Activated naive CD4-positive, alpha-beta T cell treated with anti-CD3 and anti-CD28 coated beads, Interleukin-2, amount 50 U/mL, for 24 hours (primary cell): ENCODE measurements around the gene SERPINB13.
"Not testable (repeated sequence)": the region's sequence is repeated elsewhere in the genome, so short reads cannot be mapped to it uniquely, and the experiment has no call there.

ENCODE experiments used
- H3K27ac Mint-ChIP-seq: one replicate; pipeline ENCODE4 v1.8.0; 2021; ENCODE audit warnings: mild to moderate bottlenecking, mixed read lengths
- H3K27me3 Mint-ChIP-seq: one replicate; pipeline ENCODE4 v1.8.0; 2021; ENCODE audit warnings: mixed read lengths
- H3K36me3 Mint-ChIP-seq: one replicate; pipeline ENCODE4 v1.8.0; 2021; ENCODE audit warnings: mixed read lengths
- H3K4me1 Mint-ChIP-seq: one replicate; pipeline ENCODE4 v1.8.0; 2021; ENCODE audit warnings: mixed read lengths
- H3K4me3 Mint-ChIP-seq: one replicate; pipeline ENCODE4 v1.8.0; 2021; ENCODE audit warnings: mild to moderate bottlenecking, mixed read lengths
- H3K9me3 Mint-ChIP-seq: one replicate; pipeline ENCODE4 v1.8.0; 2021; ENCODE audit warnings: mixed read lengths

Gene SERPINB13

DNA sequence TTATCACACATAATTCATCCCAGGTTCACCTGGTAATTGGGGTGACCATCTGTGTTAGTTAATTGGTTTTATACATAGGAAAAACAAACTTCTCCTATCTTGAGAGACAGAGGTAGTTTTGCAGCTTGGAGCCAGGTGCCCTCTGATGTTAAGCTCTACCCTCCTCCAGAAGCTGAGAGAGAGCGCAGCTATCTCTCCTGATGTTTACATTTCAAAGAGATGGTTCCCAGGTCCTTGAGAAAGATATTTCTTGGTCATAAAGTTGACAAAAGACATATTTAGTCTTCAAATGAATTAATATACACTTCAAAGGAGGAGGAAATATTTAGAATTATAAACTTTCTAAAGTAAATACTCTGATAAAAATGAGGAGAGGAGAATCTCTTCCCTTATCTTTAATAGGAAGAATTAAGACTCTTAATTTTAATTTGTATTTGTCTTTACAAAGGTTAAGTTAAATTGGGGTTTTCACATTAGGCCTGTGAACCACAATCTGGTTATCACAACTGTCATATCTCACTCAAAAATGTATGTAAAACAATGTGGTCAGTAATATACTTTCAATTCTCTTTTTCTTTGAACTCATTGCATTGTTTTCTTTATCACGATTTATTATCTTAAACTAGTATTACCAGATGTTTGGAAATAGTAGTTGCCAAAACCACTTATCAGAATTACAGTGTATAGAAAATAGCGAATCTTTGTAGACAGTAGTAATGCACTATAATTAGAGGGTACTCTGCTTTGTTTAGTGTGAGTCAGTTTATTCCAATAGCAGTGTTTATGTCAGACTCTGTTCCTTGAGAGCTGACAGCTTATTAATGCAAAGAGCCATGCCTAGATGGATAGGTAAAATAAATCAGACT lies 30.1 kb downstream of the SERPINB13 start:
- no peak overlapping the region for H3K27ac Mint-ChIP-seq
- no peaks in the 10 kb centered on the region for H3K4me1 Mint-ChIP-seq
- H3K4me3 Mint-ChIP-seq = no peak overlapping the region
- no peaks in the 10 kb centered on the region for H3K36me3 Mint-ChIP-seq
- no peaks in the 10 kb centered on the region for H3K9me3 Mint-ChIP-seq
- H3K27me3 Mint-ChIP-seq = peaks cover 3% of the 10 kb centered on the region

GRCh38 chr18:63617915-63618234 lies 30.7 kb downstream of the SERPINB13 start:
- H3K27me3 Mint-ChIP-seq = peaks cover 3% of the 10 kb centered on the region
- H3K27ac Mint-ChIP-seq = no peak overlapping the region
- no peaks in the 10 kb centered on the region for H3K36me3 Mint-ChIP-seq
- no peaks in the 10 kb centered on the region for H3K4me1 Mint-ChIP-seq
- H3K4me3 Mint-ChIP-seq = no peak overlapping the region
- H3K9me3 Mint-ChIP-seq = peaks cover 3% of the 10 kb centered on the region

GRCh38 chr18:63619661-63620060 lies 32.5 kb downstream of the SERPINB13 start:
- Mint-ChIP-seq H3K4me1 (no peaks in the 10 kb centered on the region), H3K36me3 (no peaks in the 10 kb centered on the region), H3K4me3 (no peak overlapping the region), H3K9me3 (peaks cover 4% of the 10 kb centered on the region), H3K27ac (no peak overlapping the region), H3K27me3 (peaks cover 1% of the 10 kb centered on the region)

DNA sequence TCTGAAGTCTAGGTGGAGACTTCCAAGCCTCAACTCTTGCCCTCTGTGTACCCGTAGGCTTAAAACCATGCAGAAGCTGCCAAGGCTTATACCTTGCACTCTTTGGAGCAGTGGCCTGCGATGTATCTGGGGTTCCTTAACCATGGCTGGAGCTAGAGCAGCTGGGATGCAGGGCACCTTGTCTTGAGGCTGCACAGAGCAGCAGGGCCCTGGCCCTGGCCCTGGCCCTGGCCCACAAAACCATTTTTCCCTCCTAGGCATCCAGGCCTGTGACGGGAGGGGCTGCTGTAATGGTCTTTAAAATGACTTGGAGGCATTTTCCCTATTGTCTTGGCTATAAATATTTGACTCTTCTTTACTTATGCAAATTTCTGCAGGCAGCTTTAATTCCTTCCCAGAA lies 37.7 kb downstream of the SERPINB13 start:
- no peak overlapping the region for H3K27ac Mint-ChIP-seq
- no peaks in the 10 kb centered on the region for H3K4me1 Mint-ChIP-seq
- H3K9me3 Mint-ChIP-seq = peaks cover 24% of the 10 kb centered on the region
- H3K4me3 Mint-ChIP-seq = no peak overlapping the region
- peaks cover 5% of the 10 kb centered on the region for H3K36me3 Mint-ChIP-seq
- no peaks in the 10 kb centered on the region for H3K27me3 Mint-ChIP-seq

DNA sequence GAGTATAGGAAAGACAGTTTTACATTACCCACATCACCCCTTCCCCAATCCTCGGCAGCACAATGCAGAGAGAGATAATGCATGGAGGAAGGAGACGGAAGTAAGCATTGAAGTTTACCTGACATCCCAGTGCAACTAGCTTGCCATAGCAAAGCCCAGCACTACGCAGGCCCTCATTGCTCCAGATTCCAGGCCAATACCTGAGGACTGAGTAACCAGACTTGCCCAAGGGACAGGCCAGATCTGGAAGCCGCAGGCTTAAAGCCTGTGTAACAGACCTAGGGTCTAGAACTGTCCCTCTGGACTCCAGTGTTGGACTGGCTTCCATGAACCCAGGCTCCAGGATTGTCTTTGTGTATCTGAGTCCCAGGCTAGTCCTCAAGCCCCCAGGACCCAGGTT lies 39.3 kb downstream of the SERPINB13 start:
- peaks cover 29% of the 10 kb centered on the region for H3K9me3 Mint-ChIP-seq
- H3K27ac Mint-ChIP-seq = no peak overlapping the region
- peaks cover 5% of the 10 kb centered on the region for H3K36me3 Mint-ChIP-seq
- H3K4me1 Mint-ChIP-seq = no peaks in the 10 kb centered on the region
- H3K27me3 Mint-ChIP-seq = no peaks in the 10 kb centered on the region
- H3K4me3 Mint-ChIP-seq = no peak overlapping the region

DNA sequence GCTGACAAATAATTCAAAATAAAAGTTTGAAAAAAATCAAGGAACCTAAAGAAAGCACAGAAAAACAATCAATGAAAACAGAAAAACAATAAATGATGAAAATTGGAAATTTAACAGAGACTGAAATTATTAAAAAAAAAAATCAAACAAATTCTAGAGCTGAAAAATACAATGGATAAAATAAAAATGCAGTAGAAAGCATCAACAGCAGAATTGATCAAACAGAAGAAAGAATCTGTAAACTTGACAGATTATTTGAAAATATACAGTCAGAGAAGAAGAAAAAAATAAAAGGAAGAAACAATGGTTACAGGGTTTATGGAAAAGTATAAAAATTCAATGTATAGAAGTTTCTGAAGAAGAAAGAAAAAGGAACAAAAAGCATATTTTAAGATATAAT lies 40.7 kb downstream of the SERPINB13 start:
- Mint-ChIP-seq H3K27ac (no peak overlapping the region), H3K4me3 (no peak overlapping the region), H3K9me3 (peaks cover 35% of the 10 kb centered on the region), H3K27me3 (no peaks in the 10 kb centered on the region), H3K4me1 (no peaks in the 10 kb centered on the region), H3K36me3 (peaks cover 5% of the 10 kb centered on the region)

GRCh38 chr18:63637703-63638102 lies 50.6 kb downstream of the SERPINB13 start:
- H3K27me3 Mint-ChIP-seq = peaks cover 4% of the 10 kb centered on the region
- peaks cover 3% of the 10 kb centered on the region for H3K9me3 Mint-ChIP-seq
- H3K36me3 Mint-ChIP-seq = no peaks in the 10 kb centered on the region
- H3K27ac Mint-ChIP-seq = no peak overlapping the region
- H3K4me1 Mint-ChIP-seq = no peaks in the 10 kb centered on the region
- no peak overlapping the region for H3K4me3 Mint-ChIP-seq

DNA sequence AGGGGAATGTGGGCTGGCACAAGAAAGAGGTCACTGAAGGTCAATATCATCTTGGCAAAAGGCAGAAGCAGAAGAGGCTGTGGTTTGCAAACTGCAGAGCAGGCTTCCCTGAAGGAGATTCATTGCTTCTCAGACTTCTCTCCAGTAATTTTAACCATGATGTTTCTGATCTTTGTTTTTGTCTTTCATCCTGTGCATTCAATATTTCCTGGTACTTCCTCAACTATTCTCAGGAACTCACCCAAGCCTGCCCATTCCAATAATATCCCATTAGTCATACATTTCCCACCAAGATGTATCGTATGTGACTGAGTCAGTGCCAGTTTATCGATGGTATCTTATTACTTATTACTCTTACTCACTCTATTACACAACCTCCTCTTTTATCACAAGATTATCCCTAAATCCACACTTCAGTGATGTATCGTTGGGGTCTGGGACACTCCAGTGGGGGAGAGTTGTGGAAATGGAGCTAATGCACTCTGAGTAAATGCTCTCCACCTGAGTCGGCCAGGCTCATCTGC lies 54.1 kb downstream of the SERPINB13 start:
- not testable (repeated sequence) for H3K4me1 Mint-ChIP-seq, H3K27me3 Mint-ChIP-seq, H3K36me3 Mint-ChIP-seq, H3K4me3 Mint-ChIP-seq, H3K27ac Mint-ChIP-seq, H3K9me3 Mint-ChIP-seq

DNA sequence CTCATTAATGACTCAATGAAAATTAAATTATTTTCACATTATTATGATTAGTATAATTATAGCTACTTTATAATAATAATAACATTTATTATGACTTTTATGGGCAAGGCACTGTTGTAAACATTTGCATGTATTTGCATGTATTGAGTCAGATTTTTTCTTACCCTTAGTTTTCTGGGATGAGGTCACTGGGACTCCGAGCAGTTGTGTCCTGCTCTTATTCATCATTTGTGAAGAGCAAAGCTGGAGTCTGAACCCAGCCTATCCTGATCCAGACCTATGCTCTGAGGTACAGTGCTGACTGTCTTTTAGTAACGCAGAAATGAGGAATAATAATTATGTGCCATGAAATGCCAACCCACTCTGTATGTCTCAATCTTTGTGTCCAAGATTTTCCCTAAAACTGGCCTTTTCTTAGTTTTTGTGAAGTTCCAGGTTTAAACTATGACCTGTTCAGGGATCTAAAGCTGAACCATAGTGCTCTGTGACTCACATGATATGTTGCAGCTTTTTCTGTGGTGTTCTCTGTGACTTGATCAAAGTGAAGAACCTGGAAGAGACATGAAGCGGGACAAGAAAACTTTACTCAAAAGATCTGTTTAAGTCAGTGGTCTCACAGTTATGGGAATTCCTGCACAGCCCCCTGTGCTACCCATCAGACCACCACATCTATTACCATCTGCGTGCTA lies 55.7 kb downstream of the SERPINB13 start:
- not testable (repeated sequence) for H3K4me1 Mint-ChIP-seq, H3K4me3 Mint-ChIP-seq

GRCh38 chr18:63644142-63644541 lies 57.0 kb downstream of the SERPINB13 start, which contains the start of gene SERPINB4:
TSS of gene SERPINB4 (minus strand) at chr18:63644256. CDS start at chr18:63643577, 679 bp downstream.
- not testable (repeated sequence) for H3K27ac Mint-ChIP-seq, H3K27me3 Mint-ChIP-seq, H3K36me3 Mint-ChIP-seq, H3K4me1 Mint-ChIP-seq, H3K4me3 Mint-ChIP-seq, H3K9me3 Mint-ChIP-seq

More for the DNA sequence above, 55.7 kb downstream of the SERPINB13 start:
- H3K27me3 Mint-ChIP-seq, H3K36me3 Mint-ChIP-seq, H3K27ac Mint-ChIP-seq, H3K9me3 Mint-ChIP-seq: not testable (repeated sequence)

GRCh38 chr18:63644694-63645093 lies 57.6 kb downstream of the SERPINB13 start:
- not testable (repeated sequence) for H3K27me3 Mint-ChIP-seq, H3K9me3 Mint-ChIP-seq, H3K4me1 Mint-ChIP-seq, H3K27ac Mint-ChIP-seq, H3K4me3 Mint-ChIP-seq, H3K36me3 Mint-ChIP-seq

- Mint-ChIP-seq H3K27me3 (peaks cover 4% of the 10 kb centered on the region), H3K4me1 (no peaks in the 10 kb centered on the region), H3K27ac (no peak overlapping the region), H3K36me3 (no peaks in the 10 kb centered on the region), H3K9me3 (no peaks in the 10 kb centered on the region), H3K4me3 (no peak overlapping the region)
Observed at GRCh38 chr18:63646936-63647335, 59.8 kb downstream of the SERPINB13 start.

DNA sequence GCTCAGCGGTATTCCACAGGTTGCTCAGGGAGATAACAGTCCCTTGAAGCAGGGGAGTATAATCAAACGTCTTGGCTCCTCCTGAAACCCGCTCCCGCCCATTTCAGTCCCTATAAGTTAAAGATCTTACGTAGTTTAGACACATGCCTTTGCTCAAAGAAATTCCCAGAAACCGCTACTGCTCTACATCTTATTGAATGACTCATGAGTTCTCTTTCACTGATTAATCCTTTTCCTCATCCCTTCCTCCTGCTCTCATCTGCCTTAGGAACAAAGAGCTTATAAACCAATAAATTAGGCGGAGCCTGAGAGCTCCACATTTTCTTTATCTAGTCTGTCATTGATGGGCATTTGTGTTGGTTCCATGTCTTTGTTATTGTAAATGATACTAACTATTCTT lies 61.1 kb downstream of the SERPINB13 start:
- H3K36me3 Mint-ChIP-seq = no peaks in the 10 kb centered on the region
- peaks cover 4% of the 10 kb centered on the region for H3K27me3 Mint-ChIP-seq
- H3K4me3 Mint-ChIP-seq = no peak overlapping the region
- H3K27ac Mint-ChIP-seq = no peak overlapping the region
- H3K4me1 Mint-ChIP-seq = no peaks in the 10 kb centered on the region
- H3K9me3 Mint-ChIP-seq = no peaks in the 10 kb centered on the region
